ENCODE data around the gene ALDOC. TPM values are rescaled to one million over a fixed set of nuclear protein-coding genes. Genes with fewer than 3 reads are reported as not detected.
A peak's percentile ranks its signal among the peaks of the same experiment; 100 is the strongest.

ALDOC gene
- total RNA-seq, 1 experiment from 2014 or later: 17.7 TPM

DNA sequence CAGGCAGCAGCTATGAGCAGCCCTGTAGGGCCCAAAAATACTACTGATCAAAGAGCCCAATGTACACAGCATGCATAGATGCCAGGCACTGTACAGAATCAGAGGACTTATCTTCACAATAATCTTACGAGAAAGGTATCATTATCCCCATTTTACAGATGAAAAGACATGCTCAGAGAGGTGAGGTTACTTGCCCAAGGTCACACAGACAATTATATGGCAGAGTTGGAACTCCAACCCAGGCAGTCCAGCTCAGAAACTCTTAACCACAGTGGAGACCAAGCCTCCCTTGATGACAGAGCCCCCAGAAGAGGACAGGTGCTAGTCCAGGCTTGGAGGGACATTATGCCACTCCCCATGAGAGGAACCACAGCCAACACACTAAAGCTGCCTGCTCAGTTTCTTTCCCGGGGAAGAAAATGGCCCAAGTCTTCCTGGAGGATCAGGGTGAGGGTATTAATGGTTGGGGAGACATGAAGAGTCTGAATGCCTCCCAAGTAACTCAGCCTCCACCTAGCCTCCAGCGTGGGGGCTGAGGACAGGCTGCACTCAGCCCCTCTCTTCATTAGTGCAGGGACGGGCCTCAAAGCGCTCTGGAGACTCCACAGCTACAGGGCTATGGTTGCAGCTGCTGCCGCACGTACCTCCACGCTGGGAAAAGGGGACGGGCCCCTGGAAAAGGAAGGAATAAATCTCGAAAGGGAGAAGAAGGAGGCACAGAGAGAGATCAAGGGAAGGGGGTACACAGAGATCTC is 25.1 kb downstream of the ALDOC start:
- BruUV-seq (replicated peaks): no TSS peak
- Mint-ChIP-seq H3K9me3 (ENCODE audit: unreplicated experiment) (no peaks in the 10 kb centered on the region), H3K27ac (ENCODE audit: unreplicated experiment) (peak overlapping the region; percentile 16), H3K4me3 (ENCODE audit: unreplicated experiment) (peak overlapping the region; percentile 81), H3K27me3 (ENCODE audit: insufficient read depth, unreplicated experiment) (no peaks in the 10 kb centered on the region), H3K4me1 (ENCODE audit: low read depth, unreplicated experiment) (peaks cover 31% of the 10 kb centered on the region), H3K36me3 (ENCODE audit: insufficient read depth, unreplicated experiment) (peaks cover 40% of the 10 kb centered on the region)
- DNase-seq: peak in 1 of 2 experiments; percentile 29
- intact Hi-C loops (cut with micrococcal nuclease; ENCODE audit: unreplicated experiment): loop anchor here (2.0 kb wide), 1 partner anchor 25 kb away; the partner anchor contains the start of gene ALDOC
- H3K27me3 ChIP-seq (replicated peaks; ENCODE audit: control insufficient read depth, insufficient read depth, low read length): no peaks in the 10 kb centered on the region
- no peak for TF ChIP-seq CTCF (IDR thresholded peaks at IDR 0.05; ENCODE audit: insufficient read depth in 1 of 2, low read depth in 1 of 2, low read length in 1 of 2, severe bottlenecking in 1 of 2, unreplicated experiment in 1 of 2)
- POLR2A ChIA-PET: no interaction called here
- no peaks in the 10 kb centered on the region for H3K9me3 ChIP-seq
- H3K4me1 ChIP-seq: peaks cover 29% of the 10 kb centered on the region
- peak overlapping the region; percentile 94 for H3K4me3 ChIP-seq (ENCODE audit: low read depth, low read length)
- CTCF ChIA-PET: interaction anchor here (0.6 kb wide), 1 partner anchor 19 kb away, joined by 3 read pairs; no protein-coding TSS in a partner anchor
- no peaks in the 10 kb centered on the region; the same call in 1 of the 2 replicates for H3K36me3 ChIP-seq (ENCODE audit: control insufficient read depth, insufficient read depth, low read length)

GRCh38 chr17:28550858-28551257 is 25.8 kb downstream of the ALDOC start:
- TF ChIP-seq CTCF (IDR thresholded peaks at IDR 0.05; ENCODE audit: insufficient read depth in 1 of 2, low read depth in 1 of 2, low read length in 1 of 2, severe bottlenecking in 1 of 2, unreplicated experiment in 1 of 2): no peak
- no TSS peak for BruUV-seq (replicated peaks)
- no peaks in the 10 kb centered on the region; the same call in 1 of the 2 replicates for H3K36me3 ChIP-seq (ENCODE audit: control insufficient read depth, insufficient read depth, low read length)
- intact Hi-C loops (cut with micrococcal nuclease; ENCODE audit: unreplicated experiment): no loop called here
- H3K27me3 ChIP-seq (replicated peaks; ENCODE audit: control insufficient read depth, insufficient read depth, low read length): no peaks in the 10 kb centered on the region
- Mint-ChIP-seq H3K4me1 (ENCODE audit: low read depth, unreplicated experiment) (peaks cover 32% of the 10 kb centered on the region), H3K9me3 (ENCODE audit: unreplicated experiment) (no peaks in the 10 kb centered on the region), H3K36me3 (ENCODE audit: insufficient read depth, unreplicated experiment) (peaks cover 32% of the 10 kb centered on the region), H3K27ac (ENCODE audit: unreplicated experiment) (no peak overlapping the region), H3K27me3 (ENCODE audit: insufficient read depth, unreplicated experiment) (no peaks in the 10 kb centered on the region), H3K4me3 (ENCODE audit: unreplicated experiment) (peak overlapping the region; percentile 81)
- no peak overlapping the region for H3K4me3 ChIP-seq (ENCODE audit: low read depth, low read length)
- ChIA-PET CTCF (interaction anchor here (0.6 kb wide), 2 partner anchors 50 to 163 kb away, joined by 3 to 5 read pairs; no protein-coding TSS in a partner anchor), POLR2A (interaction anchor here (0.8 kb wide), 1 partner anchor 21 kb away, joined by 4 read pairs; the partner anchor contains the start of gene PIGS)
- peaks cover 29% of the 10 kb centered on the region for H3K4me1 ChIP-seq
- no peaks in the 10 kb centered on the region for H3K9me3 ChIP-seq
- no peak for DNase-seq

GRCh38 chr17:28549236-28550132 is 27.2 kb downstream of the ALDOC start:
- Histone ChIP-seq H3K4me3 (ENCODE audit: low read depth, low read length) (no peak overlapping the region), H3K4me1 (peaks cover 28% of the 10 kb centered on the region), H3K36me3 (ENCODE audit: control insufficient read depth, insufficient read depth, low read length) (no peaks in the 10 kb centered on the region; the same call in 1 of the 2 replicates), H3K27me3 (replicated peaks; ENCODE audit: control insufficient read depth, insufficient read depth, low read length) (no peaks in the 10 kb centered on the region), H3K9me3 (no peaks in the 10 kb centered on the region)
- Mint-ChIP-seq H3K4me3 (ENCODE audit: unreplicated experiment) (no peak overlapping the region), H3K4me1 (ENCODE audit: low read depth, unreplicated experiment) (peaks cover 33% of the 10 kb centered on the region), H3K27ac (ENCODE audit: unreplicated experiment) (no peak overlapping the region), H3K27me3 (ENCODE audit: insufficient read depth, unreplicated experiment) (no peaks in the 10 kb centered on the region), H3K9me3 (ENCODE audit: unreplicated experiment) (no peaks in the 10 kb centered on the region), H3K36me3 (ENCODE audit: insufficient read depth, unreplicated experiment) (peaks cover 26% of the 10 kb centered on the region)
- ChIA-PET CTCF (interaction anchor here (0.5 to 1.5 kb wide), 4 partner anchors 22 to 174 kb away, joined by 3 to 7 read pairs (median 4); partner anchors contain the start of gene PIGS), POLR2A (no interaction called here)
- DNase-seq: no peak
- intact Hi-C loops (cut with micrococcal nuclease; ENCODE audit: unreplicated experiment): loop anchor here (2.0 to 10.0 kb wide), 4 partner anchors 55 to 185 kb away; partner anchors contain the start of gene SEBOX
- no TSS peak for BruUV-seq (replicated peaks)
- TF ChIP-seq CTCF (IDR thresholded peaks at IDR 0.05; ENCODE audit: insufficient read depth in 1 of 2, low read depth in 1 of 2, low read length in 1 of 2, severe bottlenecking in 1 of 2, unreplicated experiment in 1 of 2): no peak

Data from Caco-2 (cell line).